GM12891 (cell line): ENCODE measurements around the gene RHOV.

Source experiments
- DNase-seq: peaks from one replicate; pipeline ENCODE4 v3.0.0; 2011; ENCODE audit warnings: low spot score; ENCODE audit not compliant: insufficient read length
- FAIRE-seq: peaks from 2 replicates; lab custom pipeline; 2011; peaks lifted over from hg19 to GRCh38; lab: Jason Lieb, UNC
- PAX5 ChIP-seq: IDR thresholded peaks from 2 replicates; pipeline ENCODE4 v1.6.1; 2011; ENCODE audit warnings: low read length, moderate library complexity, mild to moderate bottlenecking; ENCODE audit not compliant: insufficient read depth, severe bottlenecking
- POLR2A ChIP-seq: IDR thresholded peaks from 2 replicates; pipeline ENCODE4 v1.6.1; 2011; ENCODE audit warnings: low read depth, low read length, control low read depth
- POLR2AphosphoS5 ChIP-seq: IDR thresholded peaks from 2 replicates; pipeline ENCODE4 v1.6.1; 2011; ENCODE audit warnings: low read depth, low read length, control low read depth
- POU2F2 ChIP-seq: IDR thresholded peaks from 2 replicates; pipeline ENCODE4 v1.6.1; 2011; ENCODE audit warnings: low read depth, mild to moderate bottlenecking, control low read depth, low read length, moderate library complexity
- SPI1 ChIP-seq: IDR thresholded peaks from 2 replicates; pipeline ENCODE4 v1.6.1; 2011; ENCODE audit warnings: low read depth, low read length, control low read depth
- TAF1 ChIP-seq: IDR thresholded peaks from 2 replicates; pipeline ENCODE4 v1.6.1; 2011; ENCODE audit warnings: low read depth, low read length, control low read depth

The RHOV gene

GRCh38 chr15:40859206-40859851, 14.7 kb downstream of the RHOV start:
- peak; percentile 94 for FAIRE-seq
- DNase-seq, result peak; percentile 69
- TF ChIP-seq POLR2A (no peak), POLR2AphosphoS5 (no peak)

- TF ChIP-seq PAX5 (no peak), SPI1 (no peak), POLR2A (no peak), TAF1 (no peak), POU2F2 (no peak), POLR2AphosphoS5 (no peak)
- no peak for DNase-seq
- no peak for FAIRE-seq
Observed at GRCh38 chr15:40858706-40859105, 15.3 kb downstream of the RHOV start.

- peak; percentile 90 for FAIRE-seq
- 0 out of 2 replicates have a peak, but pooled peaks have one; percentile 26 for TF ChIP-seq POU2F2
- TF ChIP-seq TAF1, result no peak
- peak; percentile 86 for DNase-seq
Observed at GRCh38 chr15:40857601-40858341, 16.3 kb downstream of the RHOV start.

- TF ChIP-seq PAX5 (no peak), SPI1 (no peak), TAF1 (no peak), POLR2AphosphoS5 (no peak), POLR2A (no peak), POU2F2 (no peak)
- DNase-seq (no peak), FAIRE-seq (no peak)
Observed at GRCh38 chr15:40856746-40857145, 17.3 kb downstream of the RHOV start.

- DNase-seq (no peak), FAIRE-seq (no peak)
- TF ChIP-seq TAF1 (no peak), SPI1 (no peak), POLR2AphosphoS5 (no peak), POLR2A (no peak), PAX5 (no peak), POU2F2 (no peak)
Observed at GRCh38 chr15:40855706-40856234, 18.3 kb downstream of the RHOV start.

- FAIRE-seq (no peak), DNase-seq (no peak)
- TF ChIP-seq SPI1 (no peak), POLR2AphosphoS5 (no peak), PAX5 (no peak), POLR2A (no peak), TAF1 (no peak), POU2F2 (no peak)
Observed at GRCh38 chr15:40854161-40854560, 19.9 kb downstream of the RHOV start.

- FAIRE-seq (no peak), DNase-seq (no peak)
- no peak for TF ChIP-seq PAX5
- TF ChIP-seq POLR2A, result no peak
- TF ChIP-seq TAF1, result no peak
- no peak for TF ChIP-seq POU2F2
- no peak for TF ChIP-seq POLR2AphosphoS5
- no peak for TF ChIP-seq SPI1
Observed at GRCh38 chr15:40853241-40853890, 20.7 kb downstream of the RHOV start.

GRCh38 chr15:40852529-40852928, 21.5 kb downstream of the RHOV start:
- FAIRE-seq, result no peak
- DNase-seq, result no peak
- TF ChIP-seq PAX5 (no peak), TAF1 (no peak), POU2F2 (no peak), POLR2AphosphoS5 (no peak), POLR2A (no peak), SPI1 (no peak)

- DNase-seq (no peak), FAIRE-seq (no peak)
- TF ChIP-seq POU2F2, result no peak
- TF ChIP-seq POLR2A, result no peak
- no peak for TF ChIP-seq TAF1
Observed at GRCh38 chr15:40850576-40851112, 23.4 kb downstream of the RHOV start.
